Tibial nerve (tissue), 4 donors: ENCODE data around the gene TOX2.

ENCODE experiments used
- EP300 ChIP-seq, 2 donors: sonication (generic); formaldehyde crosslinking; IDR thresholded peaks; one replicate each; pipeline ENCODE4 v1.6.1; 2017; ENCODE audit warnings: antibody characterized with exemption in 2 of 2, mild to moderate bottlenecking in 1 of 2
- POLR2A ChIP-seq, 2 donors: fragments of 450-650 bp; IDR thresholded peaks; one replicate each; pipeline ENCODE4 v1.6.1; 2017; ENCODE audit warnings: antibody characterized with exemption in 2 of 2, mild to moderate bottlenecking in 2 of 2, moderate library complexity in 2 of 2
- TF ChIP-seq, protein P1 (sequence below), 5 experiments: fragments of 200-600 bp in 3 of 5; fragments of 450-650 bp in 2 of 5; sonication (generic) in 3 of 5; IDR thresholded peaks; one replicate each; pipeline ENCODE4 v1.5.1; 2016 to 2019; ENCODE audit warnings: antibody characterized with exemption in 5 of 5, mild to moderate bottlenecking in 3 of 5, moderate library complexity in 2 of 5

DNA sequence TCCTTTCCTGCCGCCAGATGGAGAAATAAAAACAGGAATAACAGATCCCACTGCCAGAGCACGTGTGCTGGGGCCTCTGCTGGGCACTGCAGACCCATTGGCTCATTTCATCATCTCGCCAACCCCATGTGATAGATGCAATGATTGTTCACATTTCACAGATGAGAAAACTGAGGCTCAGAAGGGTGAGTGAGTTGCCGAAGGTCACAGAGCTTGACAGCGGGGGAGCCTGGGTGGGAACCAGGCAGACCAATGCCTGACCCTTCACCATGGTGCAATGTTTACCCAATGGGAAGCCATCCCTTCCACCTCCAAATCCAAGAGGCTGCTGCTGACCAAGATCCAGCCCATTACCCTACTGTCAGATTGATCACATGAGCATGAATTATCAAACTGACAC lies 167.2 kb downstream of the TOX2 start:
- TF ChIP-seq, protein P1, sequence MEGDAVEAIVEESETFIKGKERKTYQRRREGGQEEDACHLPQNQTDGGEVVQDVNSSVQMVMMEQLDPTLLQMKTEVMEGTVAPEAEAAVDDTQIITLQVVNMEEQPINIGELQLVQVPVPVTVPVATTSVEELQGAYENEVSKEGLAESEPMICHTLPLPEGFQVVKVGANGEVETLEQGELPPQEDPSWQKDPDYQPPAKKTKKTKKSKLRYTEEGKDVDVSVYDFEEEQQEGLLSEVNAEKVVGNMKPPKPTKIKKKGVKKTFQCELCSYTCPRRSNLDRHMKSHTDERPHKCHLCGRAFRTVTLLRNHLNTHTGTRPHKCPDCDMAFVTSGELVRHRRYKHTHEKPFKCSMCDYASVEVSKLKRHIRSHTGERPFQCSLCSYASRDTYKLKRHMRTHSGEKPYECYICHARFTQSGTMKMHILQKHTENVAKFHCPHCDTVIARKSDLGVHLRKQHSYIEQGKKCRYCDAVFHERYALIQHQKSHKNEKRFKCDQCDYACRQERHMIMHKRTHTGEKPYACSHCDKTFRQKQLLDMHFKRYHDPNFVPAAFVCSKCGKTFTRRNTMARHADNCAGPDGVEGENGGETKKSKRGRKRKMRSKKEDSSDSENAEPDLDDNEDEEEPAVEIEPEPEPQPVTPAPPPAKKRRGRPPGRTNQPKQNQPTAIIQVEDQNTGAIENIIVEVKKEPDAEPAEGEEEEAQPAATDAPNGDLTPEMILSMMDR (IDR thresholded peaks at IDR 0.05): no peak
- no peak for TF ChIP-seq EP300 (IDR thresholded peaks at IDR 0.05)
- TF ChIP-seq POLR2A (IDR thresholded peaks at IDR 0.05): no peak
